Measurements from ENCODE around the gene ABCG2.

The ABCG2 gene

GRCh38 chr4:88087004-88087403, 71.4 kb downstream of the ABCG2 start:
- no peak overlapping the region for H3K27ac ChIP-seq (ENCODE audit: insufficient read depth in 1 of 2, low read depth in 1 of 2, low read length in 2 of 2, poor library complexity in 1 of 2, severe bottlenecking in 2 of 2)
- H3K9me3 ChIP-seq (ENCODE audit: control extremely low read depth in 1 of 5, control insufficient read depth in 4 of 5, insufficient read depth in 2 of 5, low read depth in 1 of 5, low read length in 4 of 5) = no peaks in the 10 kb centered on the region
- WGBS (ENCODE audit: insufficient coverage) = 100% methylated on average over 1 of the region's 1 CpG
- no peaks in the 10 kb centered on the region for H3K36me3 ChIP-seq (ENCODE audit: control insufficient read depth in 4 of 4, insufficient read depth in 4 of 4, low read length in 3 of 4)
- CTCF ChIA-PET = interaction anchor here (0.5 kb wide), 1 partner anchor 288 kb away, joined by 3 read pairs; no protein-coding TSS in a partner anchor
- H3K4me1 ChIP-seq (ENCODE audit: control extremely low read depth in 1 of 4, control insufficient read depth in 4 of 4, insufficient read depth in 4 of 4, low read length in 3 of 4) = peaks cover 0 to 7% (median 4%) of the 10 kb centered on the region in 4 experiments
- H3K4me3 ChIP-seq (ENCODE audit: control insufficient read depth in 1 of 7, extremely low read depth in 1 of 7, insufficient read depth in 4 of 7, low read depth in 2 of 7, low read length in 6 of 7) = no peak overlapping the region
- H3K27me3 ChIP-seq (replicated peaks in 2 of 5; ENCODE audit: control insufficient read depth in 4 of 5, insufficient read depth in 5 of 5, low read length in 4 of 5) = no peaks in the 10 kb centered on the region
- DNase-seq = no peak
- POLR2A ChIA-PET = no interaction called here

- 100% methylated on average over 1 of the region's 1 CpG for WGBS (ENCODE audit: insufficient coverage)
- H3K27ac ChIP-seq (ENCODE audit: insufficient read depth in 1 of 2, low read depth in 1 of 2, low read length in 2 of 2, poor library complexity in 1 of 2, severe bottlenecking in 2 of 2) = no peak overlapping the region
- no peaks in the 10 kb centered on the region for H3K9me3 ChIP-seq (ENCODE audit: control extremely low read depth in 1 of 5, control insufficient read depth in 4 of 5, insufficient read depth in 2 of 5, low read depth in 1 of 5, low read length in 4 of 5)
- H3K36me3 ChIP-seq (ENCODE audit: control insufficient read depth in 4 of 4, insufficient read depth in 4 of 4, low read length in 3 of 4) = peaks cover 2 to 27% (median 8%) of the 10 kb centered on the region in 4 experiments
- ChIA-PET POLR2A (no interaction called here), CTCF (no interaction called here)
- no peaks in the 10 kb centered on the region for H3K4me1 ChIP-seq (ENCODE audit: control extremely low read depth in 1 of 4, control insufficient read depth in 4 of 4, insufficient read depth in 4 of 4, low read length in 3 of 4)
- no peaks in the 10 kb centered on the region for H3K27me3 ChIP-seq (replicated peaks in 2 of 5; ENCODE audit: control insufficient read depth in 4 of 5, insufficient read depth in 5 of 5, low read length in 4 of 5)
- DNase-seq = no peak
- H3K4me3 ChIP-seq (ENCODE audit: control insufficient read depth in 1 of 7, extremely low read depth in 1 of 7, insufficient read depth in 4 of 7, low read depth in 2 of 7, low read length in 6 of 7) = no peak overlapping the region
Observed at GRCh38 chr4:88080626-88081025, 77.8 kb downstream of the ABCG2 start.

DNA sequence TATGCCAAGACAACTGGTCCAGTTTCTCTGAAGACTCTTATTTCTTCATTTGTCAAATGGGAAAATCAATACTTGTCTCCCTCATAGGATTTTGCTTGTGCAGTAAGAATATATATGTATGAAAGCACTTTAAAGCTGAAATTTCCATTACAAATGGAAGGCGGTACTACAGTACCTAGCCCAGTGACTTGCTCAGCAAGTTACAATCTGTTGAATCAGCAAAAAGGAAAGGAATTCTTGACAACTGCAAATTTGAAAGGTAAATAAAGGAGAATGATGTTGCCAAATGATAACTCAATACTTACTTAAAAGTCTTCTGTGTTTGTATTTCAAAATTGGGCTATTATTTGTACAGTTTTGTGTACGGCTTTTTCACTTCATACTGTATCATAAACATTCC, 79.9 kb downstream of the ABCG2 start:
- DNase-seq = no peak
- H3K36me3 ChIP-seq (ENCODE audit: control insufficient read depth in 4 of 4, insufficient read depth in 4 of 4, low read length in 3 of 4) = peaks cover 7 to 46% (median 23%) of the 10 kb centered on the region in 4 experiments
- no peak overlapping the region for H3K27ac ChIP-seq (ENCODE audit: insufficient read depth in 1 of 2, low read depth in 1 of 2, low read length in 2 of 2, poor library complexity in 1 of 2, severe bottlenecking in 2 of 2)
- ChIA-PET CTCF (interaction anchor here (1.5 kb wide), 1 partner anchor 21 kb away, joined by 3 read pairs; no protein-coding TSS in a partner anchor), POLR2A (no interaction called here)
- H3K4me1 ChIP-seq (ENCODE audit: control extremely low read depth in 1 of 4, control insufficient read depth in 4 of 4, insufficient read depth in 4 of 4, low read length in 3 of 4) = no peaks in the 10 kb centered on the region
- H3K9me3 ChIP-seq (ENCODE audit: control extremely low read depth in 1 of 5, control insufficient read depth in 4 of 5, insufficient read depth in 2 of 5, low read depth in 1 of 5, low read length in 4 of 5) = no peaks in the 10 kb centered on the region
- no peak overlapping the region for H3K4me3 ChIP-seq (ENCODE audit: control insufficient read depth in 1 of 7, extremely low read depth in 1 of 7, insufficient read depth in 4 of 7, low read depth in 2 of 7, low read length in 6 of 7)
- WGBS (ENCODE audit: insufficient coverage) = no CpG with 5 or more reads among the region's 2 CpGs
- H3K27me3 ChIP-seq (replicated peaks in 2 of 5; ENCODE audit: control insufficient read depth in 4 of 5, insufficient read depth in 5 of 5, low read length in 4 of 5) = no peaks in the 10 kb centered on the region

DNA sequence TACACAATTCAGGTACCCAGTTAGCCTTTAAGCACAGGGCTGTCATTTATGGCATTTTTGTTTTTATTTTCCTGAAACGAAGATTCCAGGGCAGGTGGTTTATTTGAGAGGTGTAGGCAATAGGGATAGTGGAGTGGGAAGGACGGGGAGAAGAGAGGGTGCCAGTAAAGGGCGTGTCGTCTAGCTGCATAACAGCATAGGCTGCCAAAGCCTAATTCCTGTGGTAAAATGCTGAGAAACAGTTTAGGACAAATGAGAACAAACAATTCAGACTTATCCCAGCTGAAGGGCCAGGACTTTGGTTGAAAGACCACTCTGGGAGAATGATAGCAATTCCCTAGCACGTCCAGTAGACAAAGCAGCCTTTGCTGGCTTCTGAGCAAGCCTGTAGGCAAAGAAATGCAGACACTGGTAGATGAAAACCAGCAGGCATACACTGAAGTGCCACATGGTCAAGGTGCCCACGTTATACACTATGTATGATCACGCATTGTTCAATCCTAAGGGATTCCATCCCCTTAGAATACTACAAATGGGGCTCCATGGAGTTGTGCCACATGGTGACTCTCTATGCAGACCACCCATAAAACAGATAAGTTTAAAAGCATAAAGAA, 80.4 kb downstream of the ABCG2 start:
- no peak for DNase-seq
- CTCF ChIA-PET = interaction anchor here (1.5 kb wide), 1 partner anchor 21 kb away, joined by 3 read pairs; no protein-coding TSS in a partner anchor

DNA sequence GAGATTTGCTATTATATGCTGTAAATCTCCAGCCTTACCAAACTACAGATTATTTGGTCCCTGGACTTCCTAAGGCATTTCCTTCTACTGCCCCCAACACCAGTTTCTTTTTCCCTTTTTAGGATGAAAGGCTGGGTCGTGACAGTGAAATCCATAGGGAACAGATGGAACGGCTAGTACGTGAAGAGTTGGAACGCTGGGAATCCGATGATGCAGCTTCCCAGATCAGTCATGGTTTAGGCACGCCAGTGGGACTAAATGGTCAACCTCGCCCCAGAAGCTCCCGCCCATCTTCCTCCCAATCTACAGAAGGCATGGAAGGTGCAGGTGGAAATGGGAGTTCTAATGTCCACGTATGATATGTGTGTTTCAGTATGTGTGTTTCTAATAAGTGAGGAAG, 83.1 kb downstream of the ABCG2 start:
- ChIA-PET CTCF (interaction anchor here (1.5 kb wide), 1 partner anchor 10 kb away, joined by 5 read pairs; no protein-coding TSS in a partner anchor), POLR2A (no interaction called here)
- DNase-seq = no peak
- Histone ChIP-seq H3K27ac (ENCODE audit: insufficient read depth in 1 of 2, low read depth in 1 of 2, low read length in 2 of 2, poor library complexity in 1 of 2, severe bottlenecking in 2 of 2) (no peak overlapping the region), H3K27me3 (replicated peaks in 2 of 5; ENCODE audit: control insufficient read depth in 4 of 5, insufficient read depth in 5 of 5, low read length in 4 of 5) (no peaks in the 10 kb centered on the region), H3K36me3 (ENCODE audit: control insufficient read depth in 4 of 4, insufficient read depth in 4 of 4, low read length in 3 of 4) (peaks cover 30 to 74% (median 47%) of the 10 kb centered on the region in 4 experiments), H3K9me3 (ENCODE audit: control extremely low read depth in 1 of 5, control insufficient read depth in 4 of 5, insufficient read depth in 2 of 5, low read depth in 1 of 5, low read length in 4 of 5) (peaks cover 0 to 14% (median 10%) of the 10 kb centered on the region in 5 experiments), H3K4me1 (ENCODE audit: control extremely low read depth in 1 of 4, control insufficient read depth in 4 of 4, insufficient read depth in 4 of 4, low read length in 3 of 4) (no peaks in the 10 kb centered on the region), H3K4me3 (ENCODE audit: control insufficient read depth in 1 of 7, extremely low read depth in 1 of 7, insufficient read depth in 4 of 7, low read depth in 2 of 7, low read length in 6 of 7) (no peak overlapping the region)
- WGBS (ENCODE audit: insufficient coverage) = 92% methylated on average over 6 of the region's 9 CpGs

More for the DNA sequence above, 80.4 kb downstream of the ABCG2 start:
- no peaks in the 10 kb centered on the region for H3K27me3 ChIP-seq (replicated peaks in 2 of 5; ENCODE audit: control insufficient read depth in 4 of 5, insufficient read depth in 5 of 5, low read length in 4 of 5)
- no peak overlapping the region for H3K4me3 ChIP-seq (ENCODE audit: control insufficient read depth in 1 of 7, extremely low read depth in 1 of 7, insufficient read depth in 4 of 7, low read depth in 2 of 7, low read length in 6 of 7)
- POLR2A ChIA-PET = no interaction called here
- peaks cover 7 to 48% (median 24%) of the 10 kb centered on the region in 4 experiments for H3K36me3 ChIP-seq (ENCODE audit: control insufficient read depth in 4 of 4, insufficient read depth in 4 of 4, low read length in 3 of 4)
- no peak overlapping the region for H3K27ac ChIP-seq (ENCODE audit: insufficient read depth in 1 of 2, low read depth in 1 of 2, low read length in 2 of 2, poor library complexity in 1 of 2, severe bottlenecking in 2 of 2)
- WGBS (ENCODE audit: insufficient coverage) = 97% methylated on average over 7 of the region's 7 CpGs
- no peaks in the 10 kb centered on the region for H3K9me3 ChIP-seq (ENCODE audit: control extremely low read depth in 1 of 5, control insufficient read depth in 4 of 5, insufficient read depth in 2 of 5, low read depth in 1 of 5, low read length in 4 of 5)
- no peaks in the 10 kb centered on the region for H3K4me1 ChIP-seq (ENCODE audit: control extremely low read depth in 1 of 4, control insufficient read depth in 4 of 4, insufficient read depth in 4 of 4, low read length in 3 of 4)

- ChIA-PET CTCF (interaction anchor here (1.3 kb wide), 1 partner anchor 36 kb away, joined by 3 read pairs; no protein-coding TSS in a partner anchor), POLR2A (no interaction called here)
- no peaks in the 10 kb centered on the region for H3K27me3 ChIP-seq (replicated peaks in 2 of 5; ENCODE audit: control insufficient read depth in 4 of 5, insufficient read depth in 5 of 5, low read length in 4 of 5)
- H3K9me3 ChIP-seq (ENCODE audit: control extremely low read depth in 1 of 5, control insufficient read depth in 4 of 5, insufficient read depth in 2 of 5, low read depth in 1 of 5, low read length in 4 of 5) = peaks cover 7 to 37% (median 22%) of the 10 kb centered on the region in 5 experiments
- peaks cover 57 to 94% (median 75%) of the 10 kb centered on the region in 4 experiments for H3K36me3 ChIP-seq (ENCODE audit: control insufficient read depth in 4 of 4, insufficient read depth in 4 of 4, low read length in 3 of 4)
- no peak for DNase-seq
- H3K27ac ChIP-seq (ENCODE audit: insufficient read depth in 1 of 2, low read depth in 1 of 2, low read length in 2 of 2, poor library complexity in 1 of 2, severe bottlenecking in 2 of 2) = no peak overlapping the region
- WGBS (ENCODE audit: insufficient coverage) = 100% methylated on average over 1 of the region's 1 CpG
- no peaks in the 10 kb centered on the region for H3K4me1 ChIP-seq (ENCODE audit: control extremely low read depth in 1 of 4, control insufficient read depth in 4 of 4, insufficient read depth in 4 of 4, low read length in 3 of 4)
- H3K4me3 ChIP-seq (ENCODE audit: control insufficient read depth in 1 of 7, extremely low read depth in 1 of 7, insufficient read depth in 4 of 7, low read depth in 2 of 7, low read length in 6 of 7) = no peak overlapping the region
Observed at GRCh38 chr4:88070031-88070430, 88.4 kb downstream of the ABCG2 start.

DNA sequence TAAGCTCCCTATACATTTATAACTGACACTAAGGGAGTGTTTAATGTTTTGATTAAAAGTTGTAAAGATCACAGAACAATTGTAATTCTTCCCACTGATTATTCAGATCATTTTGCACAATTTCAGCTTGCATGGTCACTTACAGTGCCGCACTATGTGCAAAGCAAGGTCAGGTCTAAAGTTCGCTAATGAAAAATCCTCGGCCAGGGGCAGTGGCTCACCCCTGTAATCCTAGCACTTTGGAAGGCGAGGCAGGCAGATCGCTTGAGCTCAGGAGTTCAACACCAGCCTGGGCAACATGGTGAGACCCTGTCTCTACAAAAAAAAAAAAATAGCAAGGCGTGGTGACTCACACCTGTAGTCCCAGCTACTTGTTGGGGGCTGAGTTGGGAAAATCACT, 94.0 kb downstream of the ABCG2 start:
- 96% methylated on average over 6 of the region's 6 CpGs for WGBS (ENCODE audit: insufficient coverage)
- peaks cover 0 to 3% (median 0%) of the 10 kb centered on the region in 4 experiments for H3K4me1 ChIP-seq (ENCODE audit: control extremely low read depth in 1 of 4, control insufficient read depth in 4 of 4, insufficient read depth in 4 of 4, low read length in 3 of 4)
- H3K36me3 ChIP-seq (ENCODE audit: control insufficient read depth in 4 of 4, insufficient read depth in 4 of 4, low read length in 3 of 4) = peaks cover 39 to 84% (median 52%) of the 10 kb centered on the region in 4 experiments
- peaks cover 6 to 21% (median 10%) of the 10 kb centered on the region in 5 experiments for H3K9me3 ChIP-seq (ENCODE audit: control extremely low read depth in 1 of 5, control insufficient read depth in 4 of 5, insufficient read depth in 2 of 5, low read depth in 1 of 5, low read length in 4 of 5)
- H3K27ac ChIP-seq (ENCODE audit: insufficient read depth in 1 of 2, low read depth in 1 of 2, low read length in 2 of 2, poor library complexity in 1 of 2, severe bottlenecking in 2 of 2) = no peak overlapping the region
- H3K27me3 ChIP-seq (replicated peaks in 2 of 5; ENCODE audit: control insufficient read depth in 4 of 5, insufficient read depth in 5 of 5, low read length in 4 of 5) = no peaks in the 10 kb centered on the region
- DNase-seq = no peak
- no peak overlapping the region for H3K4me3 ChIP-seq (ENCODE audit: control insufficient read depth in 1 of 7, extremely low read depth in 1 of 7, insufficient read depth in 4 of 7, low read depth in 2 of 7, low read length in 6 of 7)
- CTCF ChIA-PET = interaction anchor here (1.2 to 2.2 kb wide), 4 partner anchors 10 to 147 kb away, joined by 3 to 8 read pairs (median 5); no protein-coding TSS in a partner anchor
- POLR2A ChIA-PET = interaction anchor here (0.7 kb wide), 1 partner anchor 399 kb away, joined by 3 read pairs; no protein-coding TSS in a partner anchor
